Activated CD8-positive, alpha-beta memory T cell treated with anti-CD3 and anti-CD28 coated beads for 24 hours (primary cell): Measurements from ENCODE around the gene NTM.

Experiments used
- DNase-seq: peaks from one replicate; pipeline ENCODE4 v3.0.0-alpha.2; 2020

NTM gene

GRCh38 chr11:131572423-131572822 lies 202.0 kb downstream of the NTM start:
- no peak for DNase-seq

GRCh38 chr11:131579932-131580387 lies 209.5 kb downstream of the NTM start:
- no peak for DNase-seq

- DNase-seq: no peak
Observed at GRCh38 chr11:131580476-131580875, 210.1 kb downstream of the NTM start.

- DNase-seq: no peak
Observed at GRCh38 chr11:131581046-131581445, 210.6 kb downstream of the NTM start.

- no peak for DNase-seq
Observed at GRCh38 chr11:131582021-131582525, 211.7 kb downstream of the NTM start.

GRCh38 chr11:131583421-131583820 lies 213.0 kb downstream of the NTM start:
- no peak for DNase-seq

- DNase-seq: no peak
Observed at GRCh38 chr11:131583938-131584337, 213.5 kb downstream of the NTM start.

GRCh38 chr11:131584785-131585592 lies 214.6 kb downstream of the NTM start:
- DNase-seq: no peak

- no peak for DNase-seq
Observed at GRCh38 chr11:131588057-131588456, 217.6 kb downstream of the NTM start.

- DNase-seq: no peak
Observed at GRCh38 chr11:131591051-131591461, 220.6 kb downstream of the NTM start.

GRCh38 chr11:131592152-131592551 lies 221.7 kb downstream of the NTM start:
- DNase-seq: no peak

- DNase-seq: no peak
Observed at GRCh38 chr11:131592734-131593133, 222.3 kb downstream of the NTM start.

GRCh38 chr11:131593301-131593700 lies 222.9 kb downstream of the NTM start:
- DNase-seq: no peak

- no peak for DNase-seq
Observed at GRCh38 chr11:131595797-131596196, 225.4 kb downstream of the NTM start.

GRCh38 chr11:131597890-131598289 lies 227.5 kb downstream of the NTM start:
- no peak for DNase-seq

GRCh38 chr11:131598305-131598704 lies 227.9 kb downstream of the NTM start:
- no peak for DNase-seq

GRCh38 chr11:131599285-131599684 lies 228.9 kb downstream of the NTM start:
- no peak for DNase-seq

- DNase-seq: no peak
Observed at GRCh38 chr11:131600628-131601027, 230.2 kb downstream of the NTM start.

- DNase-seq: no peak
Observed at GRCh38 chr11:131601586-131601985, 231.2 kb downstream of the NTM start.

GRCh38 chr11:131602431-131602830 lies 232.0 kb downstream of the NTM start:
- no peak for DNase-seq

GRCh38 chr11:131606811-131607335 lies 236.5 kb downstream of the NTM start:
- DNase-seq: no peak

GRCh38 chr11:131609337-131609736 lies 238.9 kb downstream of the NTM start:
- DNase-seq: no peak

GRCh38 chr11:131609921-131610320 lies 239.5 kb downstream of the NTM start:
- no peak for DNase-seq

GRCh38 chr11:131611322-131611721 lies 240.9 kb downstream of the NTM start:
- DNase-seq: no peak

GRCh38 chr11:131612533-131612932 lies 242.1 kb downstream of the NTM start:
- DNase-seq: no peak
